HG03064 (cell line): ENCODE results near the gene POLG.

ENCODE experiments used
- ATAC-seq: cut with Tn5 transposase; IDR thresholded peaks from one replicate; pipeline ENCODE4 v1.9.1; 2021; ENCODE audit warnings: low read depth; ENCODE audit not compliant: unreplicated experiment

Gene POLG

DNA sequence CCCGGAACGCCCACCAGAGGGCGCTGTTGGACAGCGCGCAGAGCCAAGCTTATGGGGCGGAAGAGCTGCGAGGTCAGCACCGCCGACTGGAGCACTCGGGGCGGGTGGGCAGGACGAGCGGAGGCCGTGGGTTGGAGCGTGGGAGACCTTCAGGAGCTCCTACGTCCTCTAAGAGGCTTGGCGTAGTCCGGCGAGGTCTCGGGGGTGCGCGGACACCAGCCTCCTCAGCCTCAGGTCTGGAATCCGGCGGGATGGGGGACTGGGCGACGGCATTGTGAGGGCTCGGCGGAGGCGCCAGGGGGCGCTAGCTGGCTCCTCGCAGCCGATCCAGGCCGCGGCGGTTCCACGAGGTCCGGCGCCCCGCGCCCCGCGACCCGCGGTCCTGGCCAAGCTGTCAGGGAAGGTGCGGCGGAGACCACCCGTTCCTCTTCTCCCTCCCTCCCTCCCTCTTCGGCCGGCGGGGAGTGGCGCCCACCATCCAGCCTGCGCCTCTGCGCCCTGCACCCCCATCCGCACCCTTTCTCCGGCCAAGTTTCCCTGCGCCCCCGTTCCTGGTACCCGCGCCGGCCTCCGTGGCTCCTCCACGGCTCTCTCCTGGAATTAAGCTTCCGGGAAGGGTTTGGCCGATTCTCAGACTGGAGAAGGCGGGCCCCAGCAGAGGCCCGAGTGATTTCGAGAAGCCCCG is 24.3 kb upstream of the POLG start:
- peak; percentile 85 for ATAC-seq

GRCh38 chr15:89358435-89358754 is 23.8 kb upstream of the POLG start:
- no peak for ATAC-seq

GRCh38 chr15:89356634-89357298 is 22.1 kb upstream of the POLG start:
- no peak for ATAC-seq

GRCh38 chr15:89353991-89354390 is 19.4 kb upstream of the POLG start:
- no peak for ATAC-seq

DNA sequence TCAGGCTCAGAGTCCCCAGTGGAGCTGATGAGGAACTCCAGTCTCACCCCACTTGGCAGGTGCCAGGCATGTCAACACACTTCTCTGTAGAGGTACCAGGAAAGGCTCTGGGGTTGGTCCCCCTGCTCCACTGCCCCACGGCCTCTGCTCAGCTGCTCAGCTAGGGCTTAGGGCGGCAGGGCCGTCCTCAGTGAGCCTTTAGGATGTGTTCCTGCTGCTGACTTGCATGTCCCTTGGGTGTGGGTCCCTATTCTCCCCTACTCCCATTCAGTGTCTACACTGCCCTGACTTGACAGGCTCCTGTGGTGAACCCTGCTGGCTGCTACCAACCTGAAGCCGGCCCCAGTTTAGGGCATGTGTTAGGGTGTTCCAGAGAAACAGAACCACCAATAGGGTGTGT is 17.9 kb upstream of the POLG start:
- no peak for ATAC-seq

GRCh38 chr15:89349206-89349558 is 14.6 kb upstream of the POLG start:
- no peak for ATAC-seq

DNA sequence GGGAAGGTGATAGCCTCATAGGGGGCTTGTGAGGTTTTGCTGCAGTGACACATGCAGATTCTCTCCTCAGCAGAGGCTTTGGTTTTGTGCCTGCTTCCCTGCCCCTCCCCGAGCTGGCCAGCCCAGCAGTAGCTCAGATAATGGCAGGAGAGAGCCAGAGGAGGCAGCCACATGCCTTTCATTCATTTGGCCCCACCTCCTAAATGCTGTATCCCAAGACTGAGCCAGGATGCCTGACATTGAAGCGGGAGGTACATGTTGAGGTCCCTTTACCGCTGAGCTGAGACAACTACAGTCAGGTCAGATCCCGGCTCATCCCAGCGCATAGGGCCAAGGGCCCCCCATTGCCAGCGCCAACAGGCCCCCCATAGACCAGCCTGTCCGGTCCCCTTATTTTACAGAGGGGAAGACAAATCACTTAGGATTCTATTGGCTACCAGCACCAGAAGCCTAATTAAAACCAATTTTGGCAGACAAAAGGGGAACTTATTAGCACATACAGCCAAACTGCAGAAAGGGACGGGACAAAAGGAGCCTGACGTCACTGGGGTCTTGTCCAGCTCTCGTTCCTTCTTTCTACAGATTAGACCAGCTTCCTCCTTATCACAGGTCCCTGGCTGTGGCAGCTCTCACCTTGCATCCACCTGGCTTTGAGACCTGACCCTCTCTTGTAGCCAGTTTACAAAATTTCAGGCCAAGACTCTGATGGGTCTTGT is 12.1 kb upstream of the POLG start:
- no peak for ATAC-seq

- no peak for ATAC-seq
These were observed 10.6 kb upstream of the POLG start for GRCh38 chr15:89345248-89345647.

GRCh38 chr15:89342840-89343239 is 8.2 kb upstream of the POLG start:
- no peak for ATAC-seq

GRCh38 chr15:89341316-89342005 is 6.8 kb upstream of the POLG start:
- no peak for ATAC-seq

DNA sequence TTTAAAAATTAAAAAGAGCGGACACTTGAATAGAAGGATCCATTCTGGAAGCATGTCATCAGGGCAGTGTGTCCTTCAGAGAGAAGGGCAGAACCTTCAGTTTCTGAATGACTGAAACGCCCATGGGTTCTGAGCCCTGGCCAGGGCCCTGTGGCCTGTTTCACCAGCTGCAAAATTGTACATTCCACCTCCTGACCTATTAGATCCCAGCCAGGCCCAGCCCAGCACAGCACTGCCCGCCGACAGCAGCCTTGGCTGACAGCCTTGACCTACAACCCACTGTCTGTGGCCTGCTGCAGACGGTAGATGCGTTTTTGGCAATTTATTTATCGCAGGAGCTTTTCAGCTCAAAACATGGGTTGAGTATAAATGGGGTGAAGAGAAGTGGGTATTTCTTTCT is 5.9 kb upstream of the POLG start:
- ATAC-seq, result no peak

GRCh38 chr15:89338036-89338435 is 3.4 kb upstream of the POLG start:
- ATAC-seq, result no peak

GRCh38 chr15:89335298-89336041 is 846 bp upstream of the POLG start:
- ATAC-seq, result peak; percentile 1

DNA sequence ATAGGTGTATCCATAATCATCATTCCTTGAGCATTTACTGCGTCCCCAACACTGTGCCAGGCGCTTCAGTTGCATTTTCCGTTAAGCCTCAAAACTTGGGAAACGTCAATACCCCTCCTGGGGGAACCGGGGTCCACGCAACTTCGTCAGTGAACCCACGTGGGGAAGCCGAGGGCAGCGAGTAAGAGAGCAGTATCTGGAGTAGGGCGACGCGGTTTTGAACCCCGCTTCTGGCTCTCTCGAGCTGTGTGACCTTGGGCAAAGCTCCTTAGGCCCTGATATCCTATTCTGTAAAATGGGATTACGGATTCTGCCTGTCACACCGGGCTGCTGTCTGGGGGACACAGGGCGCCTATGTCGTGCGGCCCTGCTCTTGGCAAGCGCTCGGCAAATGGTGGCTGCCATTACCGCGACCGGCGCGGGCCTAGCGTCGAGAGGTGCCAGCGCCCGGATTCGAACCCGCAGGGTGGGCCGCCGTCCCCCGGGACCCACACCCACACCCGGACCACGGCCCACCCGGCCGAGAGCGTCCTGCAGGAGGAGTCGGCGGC is 590 bp downstream of the POLG start:
- peak; percentile 22 for ATAC-seq

- ATAC-seq, result no peak
These were observed 1.4 kb downstream of the POLG start for GRCh38 chr15:89333011-89333860.

DNA sequence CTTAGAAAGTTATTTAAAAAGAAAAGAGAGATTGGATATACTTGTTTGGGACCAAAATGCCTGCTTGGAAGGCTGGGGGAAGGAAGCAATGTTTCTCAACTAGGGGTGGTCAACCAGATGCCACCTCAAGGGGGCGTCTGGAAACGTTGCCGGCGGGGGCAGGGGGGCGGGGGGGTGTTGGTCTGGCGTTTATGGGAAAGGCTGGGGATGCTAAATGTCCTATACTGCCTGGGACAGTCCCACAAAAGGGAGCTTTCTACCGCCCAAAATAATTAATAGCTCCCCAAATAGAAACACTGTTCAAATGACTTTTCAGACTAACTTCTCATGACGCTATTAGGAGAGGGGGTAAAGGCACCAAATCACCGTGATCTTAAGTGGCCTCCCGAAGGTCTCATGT is 2.2 kb downstream of the POLG start:
- no peak for ATAC-seq

- no peak for ATAC-seq
These were observed 3.6 kb downstream of the POLG start for GRCh38 chr15:89330881-89331595.

DNA sequence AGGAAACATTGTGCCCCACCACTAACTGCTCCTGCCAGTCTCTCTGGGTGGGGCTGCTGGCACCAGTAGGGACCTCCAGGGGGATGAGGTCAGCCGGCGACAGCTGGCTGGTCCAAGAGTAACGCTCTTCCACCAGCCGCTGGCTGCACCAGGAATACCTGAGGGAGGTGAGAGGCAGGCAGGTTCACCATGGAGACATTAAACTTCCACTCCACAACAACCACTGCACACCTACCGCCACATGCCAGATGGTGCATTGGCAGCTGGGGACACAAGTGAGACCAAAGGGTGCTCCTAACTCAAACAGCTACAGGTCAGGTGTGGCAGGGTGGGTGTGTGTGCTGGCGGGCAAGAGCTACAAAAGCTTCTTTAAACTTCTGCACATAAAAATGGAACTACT is 4.5 kb downstream of the POLG start:
- no peak for ATAC-seq
